ENCODE measurements around the gene LRRC14B.
"Not testable (repeated sequence)": the region's sequence is repeated elsewhere in the genome, so short reads cannot be mapped to it uniquely, and the experiment has no call there.

LRRC14B gene

GRCh38 chr5:160921-161802 lies 30.1 kb upstream of the LRRC14B start:
- DNase-seq: no peak

GRCh38 chr5:161803-162110 lies 29.5 kb upstream of the LRRC14B start:
- DNase-seq: no peak

GRCh38 chr5:162190-162564 lies 29.1 kb upstream of the LRRC14B start:
- DNase-seq: no peak

GRCh38 chr5:162565-163337 lies 28.5 kb upstream of the LRRC14B start:
- no peak for DNase-seq

- DNase-seq: no peak
Observed at GRCh38 chr5:163338-163620, 28.0 kb upstream of the LRRC14B start.

GRCh38 chr5:163841-164240 lies 27.5 kb upstream of the LRRC14B start:
- no peak for DNase-seq

GRCh38 chr5:164244-164643 lies 27.1 kb upstream of the LRRC14B start:
- DNase-seq: no peak

- DNase-seq: not testable (repeated sequence)
Observed at GRCh38 chr5:164783-165182, 26.5 kb upstream of the LRRC14B start.

GRCh38 chr5:166441-167372 lies 24.6 kb upstream of the LRRC14B start:
- no peak for DNase-seq

GRCh38 chr5:167511-167910 lies 23.8 kb upstream of the LRRC14B start:
- DNase-seq: no peak

GRCh38 chr5:167982-168660 lies 23.2 kb upstream of the LRRC14B start:
- no peak for DNase-seq

- DNase-seq: no peak
Observed at GRCh38 chr5:169071-169727, 22.1 kb upstream of the LRRC14B start.

GRCh38 chr5:169728-170094 lies 21.6 kb upstream of the LRRC14B start:
- no peak for DNase-seq

- no peak for DNase-seq
Observed at GRCh38 chr5:170971-171800, 20.1 kb upstream of the LRRC14B start.

- no peak for DNase-seq
Observed at GRCh38 chr5:171801-172331, 19.4 kb upstream of the LRRC14B start.

- no peak for DNase-seq
Observed at GRCh38 chr5:172421-172820, 18.9 kb upstream of the LRRC14B start.

- DNase-seq: no peak
Observed at GRCh38 chr5:172841-173251, 18.4 kb upstream of the LRRC14B start.

- DNase-seq: no peak
Observed at GRCh38 chr5:173392-174290, 17.7 kb upstream of the LRRC14B start.

GRCh38 chr5:174291-174600 lies 17.0 kb upstream of the LRRC14B start:
- DNase-seq: no peak

- no peak for DNase-seq
Observed at GRCh38 chr5:174876-175465, 16.3 kb upstream of the LRRC14B start.

Measured in stimulated activated CD4-positive, alpha-beta T cell treated with anti-CD3 and anti-CD28 coated beads, Interleukin-12 subunit alpha, Interleukin-12 subunit beta, amount 100 ng/mL, for 4 hours (primary cell).